ENCODE data around the gene DLL1.
"Not testable (repeated sequence)": the region's sequence is repeated elsewhere in the genome, so short reads cannot be mapped to it uniquely, and the experiment has no call there.

Gene DLL1, protein sequence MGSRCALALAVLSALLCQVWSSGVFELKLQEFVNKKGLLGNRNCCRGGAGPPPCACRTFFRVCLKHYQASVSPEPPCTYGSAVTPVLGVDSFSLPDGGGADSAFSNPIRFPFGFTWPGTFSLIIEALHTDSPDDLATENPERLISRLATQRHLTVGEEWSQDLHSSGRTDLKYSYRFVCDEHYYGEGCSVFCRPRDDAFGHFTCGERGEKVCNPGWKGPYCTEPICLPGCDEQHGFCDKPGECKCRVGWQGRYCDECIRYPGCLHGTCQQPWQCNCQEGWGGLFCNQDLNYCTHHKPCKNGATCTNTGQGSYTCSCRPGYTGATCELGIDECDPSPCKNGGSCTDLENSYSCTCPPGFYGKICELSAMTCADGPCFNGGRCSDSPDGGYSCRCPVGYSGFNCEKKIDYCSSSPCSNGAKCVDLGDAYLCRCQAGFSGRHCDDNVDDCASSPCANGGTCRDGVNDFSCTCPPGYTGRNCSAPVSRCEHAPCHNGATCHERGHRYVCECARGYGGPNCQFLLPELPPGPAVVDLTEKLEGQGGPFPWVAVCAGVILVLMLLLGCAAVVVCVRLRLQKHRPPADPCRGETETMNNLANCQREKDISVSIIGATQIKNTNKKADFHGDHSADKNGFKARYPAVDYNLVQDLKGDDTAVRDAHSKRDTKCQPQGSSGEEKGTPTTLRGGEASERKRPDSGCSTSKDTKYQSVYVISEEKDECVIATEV

DNA sequence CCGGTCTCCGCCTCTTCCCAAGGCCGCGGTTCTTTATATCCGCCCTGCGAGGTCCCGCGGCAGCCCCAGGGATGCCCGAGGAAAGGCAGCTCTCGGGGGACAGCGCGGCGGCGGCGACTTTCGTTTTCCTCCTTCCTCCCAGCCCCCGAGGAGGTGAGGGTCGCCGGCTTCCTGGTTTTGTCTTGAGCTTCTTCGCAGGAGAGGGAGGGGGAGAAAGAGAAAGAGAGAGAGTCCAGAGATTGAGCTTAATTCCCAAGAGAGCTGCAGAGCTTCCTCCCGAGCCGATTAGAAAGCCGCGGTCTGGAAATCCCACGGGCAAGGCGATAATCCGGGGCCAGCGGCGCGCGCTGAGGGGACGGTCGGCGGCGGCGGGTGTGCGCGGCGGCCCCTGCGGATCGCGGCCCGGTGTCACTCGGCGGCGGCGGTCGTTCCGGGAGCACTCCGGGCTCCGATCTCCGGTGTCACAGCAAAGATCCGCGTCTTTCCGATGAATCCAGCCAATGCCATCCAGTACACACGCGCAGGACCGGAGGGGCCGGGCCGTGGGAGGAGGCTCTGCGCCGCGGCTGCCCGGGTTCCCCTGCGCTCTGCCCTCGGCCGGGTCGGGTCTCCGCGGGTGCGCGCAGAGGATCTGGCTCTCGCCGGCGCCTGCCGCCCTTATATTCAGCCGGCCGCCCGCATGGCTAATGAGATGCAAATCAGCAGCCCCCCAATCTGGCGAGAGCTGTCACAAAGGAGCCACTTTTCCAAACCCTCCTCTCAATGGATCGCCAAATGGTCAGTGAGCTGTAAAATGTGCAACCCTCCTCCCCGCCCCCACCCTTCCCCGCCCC is at the start of gene DLL1:
Gene DLL1 (minus strand): TSS at position 783 of the 833 bp plus-strand sequence. CDS start 939 bp downstream, outside the sequence.
- peak; percentile 78 for DNase-seq

DNA sequence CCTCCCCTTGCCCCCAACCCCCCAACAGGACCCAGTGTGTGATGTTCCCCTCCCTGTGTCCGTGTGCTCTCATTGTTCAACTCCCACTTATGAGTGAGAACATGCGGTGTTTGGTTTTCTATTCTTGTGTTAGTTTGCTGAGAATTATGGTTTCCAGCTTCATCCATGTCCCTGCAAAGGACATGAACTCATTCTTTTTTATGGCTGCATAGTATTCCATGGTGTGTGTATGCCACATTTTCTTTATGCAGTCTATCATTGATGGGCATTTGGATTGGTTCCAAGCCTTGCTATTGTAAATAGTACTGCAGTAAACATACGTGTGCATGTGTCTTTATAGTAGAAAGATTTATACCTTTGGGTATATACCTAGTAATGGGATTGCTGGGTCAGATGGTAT is 44.3 kb upstream of the DLL1 start:
- not testable (repeated sequence) for DNase-seq

DNA sequence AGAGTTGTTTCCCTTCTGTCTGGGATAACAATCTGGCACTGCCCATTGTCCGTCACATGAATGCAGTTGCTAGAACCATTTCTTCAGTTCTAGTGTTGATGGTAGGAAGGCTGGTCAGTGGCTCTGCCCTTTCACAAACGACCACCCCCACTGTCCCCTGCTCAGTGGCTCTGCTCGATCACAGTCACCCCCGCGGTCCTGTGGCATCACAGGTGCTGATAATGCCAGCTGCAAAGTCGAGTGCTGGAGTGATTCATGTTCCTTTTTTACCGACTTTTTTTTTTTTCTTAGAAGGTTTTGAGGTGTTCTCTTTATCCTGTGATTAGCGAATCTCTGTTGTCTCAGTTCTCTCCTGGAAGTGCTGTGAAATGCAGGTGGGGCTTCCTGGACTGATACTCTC is 38.4 kb upstream of the DLL1 start:
- no peak for DNase-seq

DNA sequence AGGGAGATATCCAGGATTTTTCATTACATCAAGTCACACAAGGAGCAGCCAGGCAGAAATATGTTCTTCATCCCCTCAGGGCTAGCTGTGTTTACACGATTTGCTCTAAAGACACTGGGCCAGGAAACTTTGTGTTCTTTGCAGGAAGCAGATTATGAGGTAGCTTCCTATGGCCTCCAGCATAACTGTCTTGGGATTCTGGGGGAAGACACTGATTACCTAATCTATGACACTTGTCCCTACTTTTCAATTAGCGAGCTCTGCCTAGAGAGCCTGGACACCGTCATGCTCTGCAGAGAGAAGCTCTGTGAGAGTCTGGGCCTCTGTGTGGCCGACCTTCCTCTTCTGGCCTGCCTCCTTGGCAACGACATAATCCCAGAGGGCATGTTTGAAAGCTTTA is 26.8 kb upstream of the DLL1 start:
- no peak for DNase-seq

DNA sequence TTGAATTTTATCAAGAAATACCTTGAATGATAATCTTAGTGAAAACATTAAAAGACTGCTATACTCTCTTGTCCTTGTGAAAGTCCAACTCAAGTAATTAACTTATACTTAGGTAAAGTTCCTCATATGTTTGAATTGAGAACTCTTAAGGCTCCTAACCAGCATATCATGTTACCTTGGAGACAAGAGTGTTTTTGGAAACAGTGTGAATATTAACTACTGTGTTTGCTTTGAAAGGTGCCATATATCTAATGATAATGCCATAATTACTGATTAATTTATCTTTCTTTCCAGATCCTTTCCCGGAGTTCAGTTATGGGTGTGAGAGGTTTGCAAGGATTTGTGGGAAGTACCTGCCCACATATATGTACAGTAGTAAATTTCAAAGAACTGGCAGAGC is 26.2 kb upstream of the DLL1 start:
- no peak for DNase-seq

DNA sequence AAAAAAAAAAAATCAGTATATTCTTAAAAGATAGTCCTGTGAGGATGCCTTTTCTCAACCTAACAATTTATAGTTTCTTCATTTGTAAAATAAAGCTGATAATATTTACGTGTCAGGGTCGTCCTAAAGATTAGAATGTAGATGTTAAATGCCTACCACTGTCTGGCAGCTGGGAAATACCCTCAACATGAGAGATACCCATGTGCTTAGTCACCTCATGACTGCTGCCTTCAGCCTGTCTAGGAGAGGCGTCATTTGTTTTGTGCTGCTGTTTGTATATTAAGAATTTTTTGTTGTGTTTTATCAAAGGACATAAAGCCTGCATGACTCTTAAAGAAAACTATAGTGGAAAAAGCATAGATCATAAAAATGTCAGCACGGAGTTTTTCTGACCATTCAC is 25.2 kb upstream of the DLL1 start:
- DNase-seq, result no peak

DNA sequence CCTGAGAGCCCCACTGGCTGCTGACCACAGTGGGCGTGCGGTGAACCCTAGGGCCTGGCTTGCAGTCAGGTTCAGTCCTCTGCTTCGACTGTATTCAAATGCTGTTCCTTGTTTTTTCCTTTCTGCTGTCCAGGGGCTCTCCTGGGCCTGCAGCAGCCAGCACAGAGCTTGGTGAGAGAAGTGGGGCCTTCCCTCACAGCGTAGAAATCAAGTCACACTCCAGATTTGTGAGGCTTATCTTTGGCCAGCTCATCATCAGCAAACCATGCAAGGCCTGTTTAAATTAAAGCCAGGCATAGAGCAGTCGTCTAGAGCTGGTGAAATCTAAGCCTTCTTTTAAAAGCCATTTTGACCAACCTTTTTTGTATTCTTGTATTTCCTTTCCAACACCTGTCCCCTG is 24.1 kb upstream of the DLL1 start:
- no peak for DNase-seq

DNA sequence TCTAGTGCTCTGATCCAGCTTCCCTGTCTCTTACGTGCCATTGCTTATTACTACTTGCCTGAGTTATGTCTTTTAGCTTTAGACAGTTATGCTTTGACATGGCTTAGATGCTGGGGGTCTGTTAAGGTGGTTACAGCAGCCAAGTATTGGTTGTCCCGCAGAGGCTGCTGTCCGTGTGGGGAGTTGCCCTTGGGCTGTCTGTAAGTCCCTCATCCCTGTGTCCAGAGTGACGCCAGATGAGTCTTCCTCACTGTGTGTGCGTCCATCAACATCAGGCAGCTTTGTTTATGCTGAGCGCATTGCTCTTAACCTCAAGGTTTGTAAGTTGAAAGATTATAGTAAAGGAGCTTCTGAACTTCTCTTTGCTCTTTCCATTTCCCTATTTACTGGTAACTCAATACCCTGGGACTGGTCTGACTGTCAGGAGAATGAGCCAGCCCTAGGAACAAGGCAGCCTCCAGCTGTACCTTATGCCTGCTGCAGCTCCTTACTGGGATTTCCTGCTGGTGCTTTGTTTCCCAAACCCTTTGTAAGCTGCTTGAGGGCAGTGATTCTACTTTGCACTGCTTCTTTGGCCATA is 22.9 kb upstream of the DLL1 start:
- DNase-seq, result no peak

DNA sequence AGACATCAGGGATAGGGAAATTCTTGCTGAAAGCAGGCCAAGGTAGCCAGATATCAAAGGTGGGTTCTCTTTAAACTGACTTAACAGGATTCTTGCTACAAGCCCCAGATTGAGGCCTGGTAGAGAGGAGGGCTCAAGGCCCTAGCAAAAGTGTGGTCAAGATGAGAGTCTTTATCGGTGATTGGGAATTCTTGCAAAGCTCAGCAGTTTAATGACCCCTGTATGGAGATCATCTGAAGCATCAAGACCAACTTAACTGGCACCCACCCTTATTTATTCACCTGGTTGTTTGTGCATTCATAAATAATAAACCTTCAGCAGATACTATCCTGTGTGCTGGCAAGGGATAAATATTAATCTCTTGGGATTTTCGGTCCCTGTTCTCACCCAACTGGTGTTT is 22.0 kb upstream of the DLL1 start:
- DNase-seq, result no peak

DNA sequence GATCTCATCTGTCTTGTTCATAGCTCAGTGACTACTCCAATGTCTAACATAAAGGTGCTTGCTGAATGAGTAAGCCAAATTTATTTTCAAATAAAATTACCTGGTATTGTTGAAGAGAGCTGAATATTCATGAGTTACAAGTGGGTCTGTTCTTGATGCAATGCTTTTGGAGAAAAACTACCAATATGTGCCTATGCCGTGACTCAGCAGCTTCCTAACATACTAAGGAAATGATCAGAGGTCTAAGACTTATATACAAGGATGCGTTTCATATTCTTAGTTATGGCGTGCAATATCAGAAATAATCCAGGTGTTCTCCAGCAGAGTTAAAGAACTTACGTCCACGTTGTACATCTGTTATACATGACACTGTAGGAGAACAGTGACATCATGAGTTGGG is 20.8 kb upstream of the DLL1 start:
- DNase-seq, result no peak

DNA sequence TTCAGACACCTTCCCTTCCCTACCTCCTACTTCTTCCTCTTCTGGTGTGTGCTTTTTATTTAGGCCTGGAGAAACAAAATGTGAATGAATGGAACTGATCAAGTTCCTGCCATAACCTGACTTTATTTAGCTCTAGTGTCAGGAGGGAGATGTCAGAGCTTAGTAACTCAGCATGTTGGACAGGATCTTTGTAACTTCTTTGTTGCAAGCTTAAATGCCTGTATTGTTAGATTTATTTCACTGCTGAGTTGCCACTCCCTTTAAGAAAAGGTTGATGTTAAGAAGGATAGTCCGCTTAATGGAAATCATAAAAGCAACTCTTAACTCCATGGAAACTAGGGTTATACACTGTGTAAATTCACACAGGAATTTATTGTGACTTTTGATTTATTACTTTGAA is 17.9 kb upstream of the DLL1 start:
- no peak for DNase-seq

DNA sequence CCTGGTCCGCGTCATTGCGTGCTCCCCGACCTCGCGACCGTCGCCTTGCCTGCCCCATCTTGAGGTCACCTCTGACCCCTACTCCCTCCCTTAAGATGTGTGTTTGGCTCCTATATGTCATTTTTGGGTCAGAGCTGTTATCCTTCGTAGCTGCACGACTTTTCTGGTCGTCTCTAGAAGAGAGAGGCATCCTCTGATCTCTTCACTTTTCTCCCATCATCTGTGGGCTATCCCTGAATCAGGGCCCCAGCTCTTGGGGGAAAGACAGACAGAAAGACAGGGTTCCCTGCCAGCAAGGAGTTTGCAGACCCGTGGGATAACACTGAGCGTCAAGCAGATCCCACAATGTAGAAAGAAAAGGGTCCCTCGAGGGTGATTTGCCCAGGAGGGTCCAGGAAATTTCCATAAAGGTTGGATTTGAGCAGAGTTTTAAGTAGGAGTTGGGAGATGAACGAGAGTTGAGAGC is 16.2 kb upstream of the DLL1 start:
- DNase-seq, result no peak

DNA sequence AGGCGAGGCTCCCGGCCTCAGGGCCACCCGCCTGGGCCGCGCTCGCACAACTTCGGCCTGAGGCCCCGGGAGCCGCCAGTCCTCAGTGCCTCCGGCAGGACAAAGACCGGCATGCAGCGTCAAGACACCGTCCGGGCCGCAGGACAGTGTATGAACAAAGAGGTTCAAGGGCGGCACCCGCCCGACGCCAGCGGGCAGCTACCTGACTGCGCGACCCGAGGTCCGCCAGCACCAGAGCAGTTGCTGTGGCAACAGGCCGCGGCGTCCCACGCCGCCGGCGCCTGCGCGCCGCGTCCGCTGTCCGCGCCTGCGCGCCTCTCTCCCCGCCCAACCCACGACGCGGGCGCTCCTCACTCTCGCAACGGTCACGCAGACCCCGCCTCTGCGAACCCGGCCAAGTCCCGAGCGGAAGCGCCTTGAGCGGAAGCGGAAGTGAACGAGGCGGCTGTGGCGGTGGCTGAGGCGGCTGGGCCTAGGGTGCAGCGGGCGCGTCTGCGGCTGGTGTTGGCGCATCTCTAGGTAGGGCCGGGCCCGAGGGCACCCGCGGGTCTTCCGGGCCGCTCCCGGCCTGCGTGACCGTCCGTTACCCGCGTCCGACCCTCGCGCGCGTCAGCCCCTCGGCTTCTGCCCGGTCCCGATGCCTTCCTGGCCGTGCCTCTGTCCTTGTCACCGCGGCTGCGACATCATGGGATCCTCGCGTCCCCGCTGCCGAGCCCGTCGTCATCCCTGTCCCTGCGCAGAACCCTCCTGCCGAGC is 15.6 kb upstream of the DLL1 start, which contains the start of gene FAM120B:
Gene FAM120B (plus strand): TSS at position 435 of the 756 bp plus-strand sequence. CDS start 10,633 bp downstream, outside the sequence.
- peak; percentile 94 for DNase-seq

DNA sequence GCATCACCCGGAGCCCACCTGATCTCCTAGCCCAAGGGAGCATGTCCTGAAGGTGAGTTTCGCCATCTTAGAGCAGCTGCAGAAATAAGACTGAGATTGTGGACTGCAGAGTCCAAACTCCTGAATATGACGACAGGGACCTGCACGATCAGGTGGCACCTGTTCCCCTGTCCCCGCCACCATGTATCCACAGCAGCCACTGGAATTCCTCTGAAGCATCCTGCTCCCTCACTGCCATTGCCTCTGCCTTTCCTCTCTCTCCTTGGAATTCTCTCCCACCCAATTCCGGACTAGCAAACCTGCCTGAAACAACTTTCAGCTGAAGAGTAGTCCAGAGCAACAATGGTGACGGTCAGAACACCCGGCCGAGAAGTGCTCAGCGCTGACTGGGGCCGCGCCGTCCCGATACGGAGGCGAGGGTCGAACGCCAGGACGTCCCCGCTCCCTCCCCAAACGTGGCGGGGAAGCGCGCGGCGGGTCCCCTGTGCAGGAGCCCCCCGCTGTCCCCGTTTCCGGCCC is 15.0 kb upstream of the DLL1 start:
- DNase-seq, result no peak

DNA sequence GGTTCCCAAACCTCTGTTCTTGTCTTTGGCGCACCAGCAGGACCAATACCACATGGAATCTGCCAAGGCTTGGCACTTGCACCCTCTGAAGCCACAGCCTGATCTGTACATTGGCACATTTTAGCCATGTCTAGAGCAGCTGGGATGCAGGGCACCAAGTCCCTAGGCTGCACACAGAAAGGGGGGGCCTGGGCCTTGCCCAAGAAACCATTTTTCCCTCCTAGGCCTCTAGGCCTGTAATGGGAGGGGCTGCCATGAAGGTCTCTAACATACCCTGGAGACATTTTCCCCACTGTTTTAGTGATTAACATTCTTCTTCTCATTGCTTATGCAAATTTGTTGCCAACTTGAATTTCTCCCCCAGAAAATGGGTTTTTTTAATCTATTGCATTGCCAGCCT is 10.3 kb upstream of the DLL1 start:
- DNase-seq, result no peak

DNA sequence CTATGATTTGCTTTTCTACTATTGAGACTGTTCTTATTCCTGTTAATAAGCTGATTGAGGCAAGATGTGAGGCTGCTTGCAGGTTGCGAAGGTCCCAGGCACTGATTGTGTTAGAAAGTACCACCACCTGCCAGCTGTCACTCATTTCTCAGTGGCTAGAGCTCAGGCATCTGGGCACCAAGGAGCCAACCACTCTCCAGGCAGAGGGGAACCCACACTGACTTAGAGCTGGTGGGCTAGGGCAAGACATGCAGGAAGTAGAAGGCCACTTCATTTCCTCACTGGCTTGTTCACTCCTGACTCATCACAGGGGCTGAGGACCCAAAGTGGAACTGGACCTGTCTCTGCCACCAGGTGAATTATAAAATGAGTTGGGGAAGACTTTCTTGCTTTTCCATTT is 7.8 kb upstream of the DLL1 start:
- DNase-seq, result no peak

DNA sequence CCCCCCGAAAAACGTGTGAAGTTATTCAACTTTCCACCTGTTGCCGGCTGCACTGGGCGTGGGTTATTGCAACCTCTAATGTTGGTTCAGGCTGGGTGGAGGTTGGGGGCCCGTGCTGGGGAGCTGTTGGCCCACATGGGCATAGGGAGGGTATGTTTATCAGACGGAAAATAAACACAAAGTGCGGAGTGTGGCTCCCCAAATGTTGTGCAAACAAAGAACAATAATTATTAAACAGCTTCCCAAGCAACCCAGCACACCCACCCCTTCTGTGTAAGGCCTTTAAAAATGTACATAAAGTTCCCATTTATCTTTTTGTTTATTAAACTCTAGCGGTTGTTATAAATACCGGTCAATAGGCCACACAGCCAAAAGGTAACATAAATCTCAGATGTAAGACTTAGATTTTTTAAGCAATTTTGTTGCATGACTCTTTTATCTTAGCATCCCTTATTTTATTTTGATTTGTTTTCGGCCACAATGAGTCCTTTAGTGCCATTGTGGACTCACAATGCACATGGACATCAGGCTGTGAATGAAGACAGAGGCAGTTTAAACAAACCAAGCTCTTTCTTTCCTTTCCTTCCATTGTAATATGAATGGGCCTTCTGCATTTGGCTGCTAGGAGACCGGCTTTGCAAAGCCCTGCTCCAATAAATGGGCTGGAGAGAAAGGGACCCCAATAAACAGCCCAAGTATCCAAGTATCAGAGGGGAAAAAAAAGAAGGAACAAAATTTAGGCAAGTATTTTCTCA is 6.9 kb upstream of the DLL1 start:
- DNase-seq, result no peak

DNA sequence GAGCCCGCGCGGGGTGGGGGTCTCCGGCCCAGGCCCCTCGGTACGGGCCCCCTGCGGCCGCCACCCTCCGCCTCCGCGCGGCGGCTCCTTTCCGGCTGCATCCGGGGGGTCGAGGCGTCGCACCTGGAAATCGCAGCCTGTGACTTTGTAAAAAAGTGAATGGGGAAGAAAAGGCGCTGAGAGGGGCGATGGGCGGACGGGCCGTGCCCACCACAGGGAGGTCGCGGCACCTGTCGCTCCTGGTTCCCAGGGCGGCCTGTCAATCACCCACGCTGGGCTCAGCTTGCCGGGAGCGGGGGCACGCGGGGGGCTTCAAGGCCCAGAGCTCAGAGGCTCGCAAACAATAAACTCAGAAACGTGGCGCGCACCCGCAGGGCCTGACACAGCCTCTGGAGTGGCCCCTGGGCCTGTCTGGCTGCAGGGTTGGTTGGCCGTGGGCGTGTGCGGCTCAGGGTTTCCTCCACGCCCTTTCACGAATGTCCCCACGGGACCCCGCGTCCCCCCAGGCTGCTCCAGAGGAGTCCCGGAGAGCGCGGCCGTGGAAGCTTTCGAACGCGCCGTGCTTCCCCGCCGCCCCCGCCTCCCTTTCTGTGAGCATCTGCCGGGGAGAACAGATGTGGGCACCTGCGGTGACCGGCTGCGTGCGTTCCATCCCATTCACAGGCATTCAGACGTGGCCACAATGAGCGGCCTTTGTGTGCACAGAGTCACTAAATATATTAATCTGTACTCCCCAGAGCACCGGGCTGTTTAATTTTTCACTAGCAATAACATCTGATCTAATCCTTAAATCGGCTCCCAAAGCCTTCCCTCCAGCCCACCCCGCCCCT is 6.1 kb upstream of the DLL1 start:
- DNase-seq, result no peak

DNA sequence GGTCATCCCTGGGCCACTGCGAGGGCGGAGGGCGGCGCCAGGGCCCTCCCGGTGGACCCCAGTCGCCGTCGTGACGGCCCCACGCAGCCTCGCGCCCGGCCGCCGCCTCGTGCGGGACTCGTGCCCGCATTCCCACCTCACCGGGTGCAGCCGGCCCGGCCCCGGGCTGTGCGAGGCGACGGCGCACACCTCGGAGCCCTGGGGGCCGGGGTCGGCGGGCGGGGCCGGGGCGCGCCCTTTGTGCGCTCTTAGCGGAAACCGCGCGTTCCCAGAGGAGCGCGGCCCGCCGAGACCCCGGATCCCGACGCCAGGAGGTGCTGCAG is 5.5 kb upstream of the DLL1 start:
- no peak for DNase-seq
